K562 (cell line): ENCODE data around the gene DAPK3. TPM values are rescaled to one million over a fixed set of nuclear protein-coding genes. Genes with fewer than 3 reads are reported as not detected.

ENCODE experiments used
- ATAC-seq: fragments of 200-7000 bp; cut with Tn5 transposase; 3 replicates; pipeline ENCODE4 v1.9.1; 2020; ENCODE audit warnings: moderate library complexity
- BruUV-seq: library from RNA; stranded (reverse); fragments of 400-500 nt; replicated peaks from 2 replicates; lab custom pipeline; 2021; lab: Mats Ljungman, UMichigan
- CTCF ChIA-PET: fragments of 300-600 bp; formaldehyde crosslinking; extraction: SDS; loops from one replicate; lab custom pipeline; 2021; ENCODE audit warnings: low intra/inter-chr PET ratio; lab: Yijun Ruan, JAX
- POLR2A ChIA-PET: fragments of 300-600, 350-650 bp; sonication (Branson Sonifier 250); formaldehyde crosslinking; extraction: SDS; loops from one replicate; lab custom pipeline; 2021; ENCODE audit warnings: antibody characterized with exemption, inconsistent platforms; lab: Yijun Ruan, JAX
- DNase-seq, 4 experiments: peaks; one replicate each; pipeline versions ENCODE4 v3.0.0 to v3.0.0-alpha.2; 2011 to 2018; ENCODE audit warnings: low spot score in 3 of 4, mixed read lengths in 3 of 4; ENCODE audit errors: extremely low read depth in 1 of 4
- FAIRE-seq: peaks from 2 replicates; lab custom pipeline; 2011; peaks lifted over from hg19 to GRCh38; lab: Jason Lieb, UNC
- H2AFZ ChIP-seq: 2 replicates; pipeline ENCODE4 v1.6.0; 2011; ENCODE audit warnings: low read depth, low read length, control low read depth, inconsistent platforms
- H3K27ac ChIP-seq: fragments of 200-600 bp; 3 replicates; pipeline ENCODE4 v1.8.0; 2011; ENCODE audit warnings: low read depth, mild to moderate bottlenecking, control low read depth, inconsistent platforms, low read length, moderate library complexity, mixed read lengths; ENCODE audit errors: extremely low read depth
- H3K27me3 ChIP-seq, 2 experiments: fragments of 300-600 bp in 1 of 2; 2 replicates in 1 of 2; 3 replicates in 1 of 2; pipeline versions ENCODE4 v1.6.0 to v1.8.0; 2011; ENCODE audit warnings: inconsistent platforms in 2 of 2, low read length in 2 of 2, mild to moderate bottlenecking in 1 of 2, mixed read lengths in 1 of 2, moderate library complexity in 1 of 2; ENCODE audit not compliant: control insufficient read depth in 2 of 2, insufficient read depth in 2 of 2
- H3K36me3 ChIP-seq: fragments of 300-600 bp; 3 replicates; pipeline ENCODE4 v1.8.0; 2011; ENCODE audit warnings: mild to moderate bottlenecking, low read length, inconsistent platforms; ENCODE audit not compliant: control insufficient read depth, insufficient read depth
- H3K4me1 ChIP-seq, 2 experiments: fragments of 200-600 bp in 1 of 2; replicated peaks in 1 of 2; 2 replicates in 1 of 2; 3 replicates in 1 of 2; pipeline versions ENCODE4 v1.5.1 to v1.8.0; 2011; ENCODE audit warnings: inconsistent platforms in 2 of 2, low read length in 2 of 2, mild to moderate bottlenecking in 1 of 2, mixed read lengths in 1 of 2, moderate library complexity in 1 of 2; ENCODE audit not compliant: control insufficient read depth in 2 of 2, insufficient read depth in 2 of 2
- H3K4me2 ChIP-seq: 2 replicates; pipeline ENCODE4 v1.6.1; 2011; ENCODE audit warnings: low read length, control low read depth, inconsistent platforms, mixed read lengths; ENCODE audit not compliant: insufficient read depth
- H3K4me3 ChIP-seq: fragments of 200-600 bp; sonication (generic), shearing (Covaris generic); 2 replicates; pipeline ENCODE4 v1.5.1; 2016; ENCODE audit warnings: control low read depth, inconsistent platforms
- H3K79me2 ChIP-seq: fragments of 200-600 bp; 3 replicates; pipeline ENCODE4 v1.8.0; 2011; ENCODE audit warnings: low read length, inconsistent platforms; ENCODE audit not compliant: control insufficient read depth, insufficient read depth
- H3K9ac ChIP-seq, 2 experiments: 2 replicates each; pipeline versions ENCODE4 v1.6.0 to v1.6.1; 2011; ENCODE audit warnings: low read depth in 2 of 2, low read length in 2 of 2, control low read depth in 1 of 2, inconsistent platforms in 1 of 2, mild to moderate bottlenecking in 1 of 2, mixed read lengths in 1 of 2; ENCODE audit not compliant: insufficient read depth in 1 of 2
- H3K9me1 ChIP-seq: one replicate; pipeline ENCODE4 v1.6.0; 2011; ENCODE audit warnings: inconsistent platforms, mild to moderate bottlenecking, low read length, moderate library complexity; ENCODE audit not compliant: control insufficient read depth, insufficient read depth
- H3K9me3 ChIP-seq: replicated peaks from 2 replicates; pipeline ENCODE4 v1.5.1; 2011; ENCODE audit warnings: low read depth, low read length, inconsistent platforms; ENCODE audit not compliant: control insufficient read depth, insufficient read depth
- H4K20me1 ChIP-seq: replicated peaks from 2 replicates; pipeline ENCODE4 v1.6.1; 2011; ENCODE audit warnings: low read length, inconsistent platforms, mixed read lengths; ENCODE audit not compliant: control insufficient read depth, insufficient read depth
- ARID2 ChIP-seq: fragments of 450-650 bp; IDR thresholded peaks from 2 replicates; pipeline ENCODE4 v1.6.1; 2017; ENCODE audit warnings: antibody characterized with exemption, mild to moderate bottlenecking
- BRF1 ChIP-seq: IDR thresholded peaks from 3 replicates; pipeline ENCODE4 v1.6.1; 2011; ENCODE audit warnings: borderline replicate concordance, mild to moderate bottlenecking; ENCODE audit not compliant: insufficient read length; ENCODE audit errors: extremely low read depth
- CREB1 ChIP-seq, 2 experiments: sonication (generic) in 1 of 2; formaldehyde crosslinking in 1 of 2; IDR thresholded peaks; 2 replicates each; pipeline versions ENCODE4 v1.6.1 to v1.8.0; 2012 to 2022; ENCODE audit warnings: inconsistent platforms in 1 of 2, mild to moderate bottlenecking in 1 of 2, missing genetic modification reagents in 1 of 2, moderate library complexity in 1 of 2
- ETV1 ChIP-seq: fragments of 450-650 bp; conservative IDR thresholded peaks from 2 replicates; pipeline ENCODE4 v1.6.1; 2016; ENCODE audit warnings: missing genetic modification characterization, control low read depth, low read depth, missing compliant biosample characterization
- HNRNPLL ChIP-seq: fragments of 200-400 bp; formaldehyde crosslinking; IDR thresholded peaks from 2 replicates; pipeline ENCODE4 v1.6.1; 2017; ENCODE audit warnings: low read length, low read depth, mild to moderate bottlenecking; ENCODE audit not compliant: poor library complexity, severe bottlenecking
- KAT7 ChIP-seq: sonication (generic); formaldehyde crosslinking; IDR thresholded peaks from 2 replicates; pipeline ENCODE4 v1.8.0; 2022; ENCODE audit warnings: missing genetic modification reagents, mild to moderate bottlenecking, borderline replicate concordance
- KHSRP ChIP-seq: fragments of 450-650 bp; IDR thresholded peaks from 2 replicates; pipeline ENCODE4 v1.6.1; 2017
- NEUROD1 ChIP-seq: fragments of 150-350 bp; IDR thresholded peaks from 2 replicates; pipeline ENCODE4 v1.6.1; 2014; ENCODE audit warnings: borderline replicate concordance, low read length, low read depth; ENCODE audit not compliant: partially characterized antibody
- NRF1 ChIP-seq, 2 experiments: fragments of 450-650 bp; IDR thresholded peaks in 1 of 2; conservative IDR thresholded peaks in 1 of 2; 2 replicates each; pipeline ENCODE4 v1.6.1; 2014; ENCODE audit warnings: mild to moderate bottlenecking in 2 of 2
- POLR2G ChIP-seq: fragments of 200-400 bp; formaldehyde crosslinking; IDR thresholded peaks from 2 replicates; pipeline ENCODE4 v1.6.1; 2017; ENCODE audit warnings: low read depth, mild to moderate bottlenecking, antibody characterized with exemption, low read length, moderate library complexity
- RBM22 ChIP-seq: fragments of 200-400 bp; formaldehyde crosslinking; IDR thresholded peaks from 2 replicates; pipeline ENCODE4 v1.6.1; 2018; ENCODE audit warnings: low read length, low read depth; ENCODE audit not compliant: poor library complexity, severe bottlenecking
- SP1 ChIP-seq: sonication (generic); formaldehyde crosslinking; IDR thresholded peaks from 2 replicates; pipeline ENCODE4 v1.8.1; 2022; ENCODE audit warnings: mild to moderate bottlenecking, missing genetic modification reagents
- SUPT5H ChIP-seq: fragments of 450-650 bp; IDR thresholded peaks from 2 replicates; pipeline ENCODE4 v1.6.1; 2016
- TAF9B ChIP-seq: fragments of 450-650 bp; IDR thresholded peaks from 2 replicates; pipeline ENCODE4 v1.6.1; 2018; ENCODE audit warnings: mild to moderate bottlenecking; ENCODE audit not compliant: partially characterized antibody
- ZBTB1 ChIP-seq: sonication (generic); formaldehyde crosslinking; IDR thresholded peaks from 2 replicates; pipeline ENCODE4 v1.8.1; 2023; ENCODE audit warnings: missing genetic modification reagents, low read depth, mild to moderate bottlenecking, borderline replicate concordance
- ZNF766 ChIP-seq: fragments of 200-800 bp; sonication (Bioruptor generic); conservative IDR thresholded peaks from 2 replicates; pipeline ENCODE4 v1.6.1; 2016; ENCODE audit warnings: missing genetic modification characterization, missing compliant biosample characterization
- ZNF778 ChIP-seq: fragments of 450-650 bp; formaldehyde crosslinking; IDR thresholded peaks from 2 replicates; pipeline ENCODE4 v1.4.0; 2020; ENCODE audit warnings: mild to moderate bottlenecking, moderate library complexity
- WGBS: fragments of 100-300 bp; shearing (Covaris generic); methylation state at CpG from one replicate; pipeline ENCODE4 v1.1.6; 2016; ENCODE audit warnings: low coverage, mixed read lengths; ENCODE audit not compliant: insufficient coverage; ENCODE audit errors: missing lambda C conversion rate; 5-methylcytosine and 5-hydroxymethylcytosine counted together
- in situ Hi-C: fragments of 300-500 bp; cut with MboI; formaldehyde crosslinking; loops from 4 replicates; pipeline ENCODE4 v1.15.0; 2018; ENCODE audit warnings: inconsistent platforms, mixed read lengths
- intact Hi-C: fragments of 100-400 bp; cut with micrococcal nuclease; formaldehyde crosslinking; loops from 2 replicates; pipeline ENCODE4 v1.14.2; 2022
- polyA plus RNA-seq, 8 experiments: library from polyadenylated mRNA; depleted of rRNA in 4 of 8; stranded (reverse) in 5 of 8; unstranded in 3 of 8; fragments of >200 nt; fragmentation: Nextera tagmentation in 2 of 8; fragmentation: Illumina TruSeq in 1 of 8; extraction: Ambion mirVana in 2 of 8; extraction: Trizol in 1 of 8; gene quantifications; 2 replicates each; pipeline versions ENCODE4 v1.2.1 to v1.2.3, GENCODE V29; 2011 to 2014; ENCODE audit warnings: inconsistent platforms in 1 of 8, missing spikeins in 1 of 8
- total RNA-seq, 7 experiments: library from RNA; depleted of rRNA in 6 of 7; stranded (reverse); fragments of >200 nt in 6 of 7; fragmentation: Illumina TruSeq in 2 of 7; extraction: Trizol in 2 of 7; gene quantifications; 2 replicates each; pipeline versions ENCODE4 v1.2.1 to v1.2.3, GENCODE V29; 2011 to 2021; ENCODE audit warnings: low replicate concordance in 1 of 7

DAPK3 gene
- total and polyA plus RNA-seq, 9 of the 15 experiments (the other 6 are each of a cell fraction or from before 2014, with no cell fraction given), result 0.14 to 63.4 (median 25.0) TPM

DNA sequence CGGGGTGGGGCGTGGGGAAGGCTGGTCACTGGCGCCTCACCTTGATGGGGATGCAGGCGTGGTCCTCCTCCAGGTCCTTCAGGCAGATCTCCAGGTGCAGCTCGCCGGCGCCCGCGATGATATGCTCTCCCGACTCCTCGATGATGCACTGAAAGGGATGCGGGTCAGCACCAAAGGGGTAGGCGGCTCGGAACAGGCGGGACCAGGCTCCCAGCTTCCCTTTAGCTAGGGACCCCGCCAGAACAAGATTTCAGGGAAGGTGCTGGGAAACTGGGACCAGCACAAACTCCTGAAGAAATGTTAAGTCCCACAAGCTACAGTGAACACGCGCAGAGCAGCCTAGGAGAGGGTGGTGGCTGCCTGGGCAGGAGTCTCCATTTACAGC lies 8.4 kb upstream of the DAPK3 start (continued):
- TF ChIP-seq POLR2G, result peak; percentile 34; the same call in 1 of the 2 replicates
- TF ChIP-seq ETV1 (tag), result no peak
- no peak for TF ChIP-seq KHSRP
- no peak for TF ChIP-seq BRF1
- TF ChIP-seq NRF1 (conservative IDR thresholded peaks at IDR 0.05 in 1 of 2, IDR thresholded peaks at IDR 0.05 in 1 of 2), result no peak
- no peak for TF ChIP-seq TAF9B
- no peak for TF ChIP-seq HNRNPLL
- TF ChIP-seq RBM22, result peak; percentile 25
- no peak for TF ChIP-seq ZNF766 (CRISPR knock-in tag)

GRCh38 chr19:3978145-3978544 lies 7.2 kb upstream of the DAPK3 start:
- no peak for FAIRE-seq
- no peaks in the 10 kb centered on the region for H3K9me3 ChIP-seq
- H3K4me1 ChIP-seq, result peaks cover 3 to 62% of the 10 kb centered on the region in 2 experiments; a peak in 4 of 5 replicates
- no peak for ATAC-seq
- DNase-seq, result no peak
- peaks cover 82% of the 10 kb centered on the region for H3K36me3 ChIP-seq
- intact Hi-C loops (no loop called here), in situ Hi-C loops (no loop called here)
- no peak overlapping the region for H3K27ac ChIP-seq
- peaks cover 59% of the 10 kb centered on the region for H3K79me2 ChIP-seq
- no TSS peak for BruUV-seq
- POLR2A ChIA-PET, result interaction anchor here (0.6 to 9.7 kb wide), 3 partner anchors 9 to 28 kb away, joined by 3 to 215 read pairs (median 3); partner anchors contain the start of gene DAPK3
- H3K9me1 ChIP-seq, result peaks cover 24% of the 10 kb centered on the region
- CTCF ChIA-PET, result no interaction called here
- WGBS, result 99% methylated on average over 11 of the region's 19 CpGs
- 0 out of 4 replicates have a peak overlapping the region, but pooled peaks of 1 of the 2 experiments have one; percentile 1 for H3K9ac ChIP-seq
- TF ChIP-seq ZNF778 (CRISPR knock-in tag) (no peak), NEUROD1 (no peak), SP1 (no peak), ZBTB1 (CRISPR knock-in tag) (0 out of 2 replicates have a peak, but pooled peaks have one; percentile 18), CREB1 (IDR thresholded peaks at IDR 0.05) (no peak), CREB1 (CRISPR knock-in tag; IDR thresholded peaks at IDR 0.05) (0 out of 2 replicates have a peak, but pooled peaks have one; percentile 14), KAT7 (CRISPR knock-in tag) (peak; percentile 7; the same call in 1 of the 2 replicates), ARID2 (no peak), SUPT5H (no peak)
- H3K4me3 ChIP-seq, result no peak overlapping the region
- H3K27me3 ChIP-seq, result no peaks in the 10 kb centered on the region
- H4K20me1 ChIP-seq, result peaks cover 72% of the 10 kb centered on the region
- H3K4me2 ChIP-seq, result no peak overlapping the region
- H2AFZ ChIP-seq, result no peak overlapping the region
